ENCODE measurements around the gene VPS13C.

GRCh38 chr15:61839546-61839945, 220.7 kb downstream of the VPS13C start:
- TF ChIP-seq CTCF (IDR thresholded peaks at IDR 0.05) = no peak
- no peak for TF ChIP-seq POLR2AphosphoS5 (IDR thresholded peaks at IDR 0.05)

All from stomach (tissue), 4 donors.